Suprapubic skin (tissue), 4 donors: ENCODE data around the gene PDHA1.

Source experiments
- CTCF ChIP-seq, 2 donors: fragments of 200-600 bp in 1 of 2; fragments of 450-650 bp in 1 of 2; sonication (generic) in 1 of 2; IDR thresholded peaks; one replicate each; pipeline ENCODE4 v1.5.1; 2016 to 2019; ENCODE audit warnings: antibody characterized with exemption in 2 of 2, mild to moderate bottlenecking in 1 of 2, moderate library complexity in 1 of 2
- POLR2A ChIP-seq, 2 donors: fragments of 450-650 bp; IDR thresholded peaks; one replicate each; pipeline ENCODE4 v1.6.1; 2017; ENCODE audit warnings: antibody characterized with exemption in 2 of 2, mild to moderate bottlenecking in 2 of 2, moderate library complexity in 2 of 2
- POLR2AphosphoS5 ChIP-seq, 3 donors: sonication (generic); formaldehyde crosslinking; IDR thresholded peaks; one replicate each; pipeline ENCODE4 v1.6.1; 2017; ENCODE audit warnings: antibody characterized with exemption in 3 of 3

GRCh38 chrX:19389227-19389845 is 45.6 kb downstream of the PDHA1 start:
- TF ChIP-seq CTCF (IDR thresholded peaks at IDR 0.05) = no peak
- TF ChIP-seq POLR2A (IDR thresholded peaks at IDR 0.05) = no peak
- no peak for TF ChIP-seq POLR2AphosphoS5 (IDR thresholded peaks at IDR 0.05)
